H1 (cell line): ENCODE measurements around the gene PNLIP. TPM values are rescaled to one million over a fixed set of nuclear protein-coding genes. Genes with fewer than 3 reads are reported as not detected.

Experiments
- KDM5A ChIP-seq: fragments of 200-600 bp; IDR thresholded peaks from 2 replicates; pipeline ENCODE4 v1.7.1; 2012; ENCODE audit warnings: mild to moderate bottlenecking, low read length, inconsistent platforms, mixed read lengths
- RNF2 ChIP-seq: fragments of 200-900, 300-1000 bp; sonication (generic); IDR thresholded peaks from 2 replicates; pipeline ENCODE4 v1.7.1; 2016; ENCODE audit warnings: borderline replicate concordance, low read depth, mild to moderate bottlenecking, antibody characterized with exemption, low read length; ENCODE audit not compliant: poor library complexity, severe bottlenecking; ENCODE audit errors: missing control alignments
- USF2 ChIP-seq: IDR thresholded peaks from 2 replicates; pipeline ENCODE4 v1.6.1; 2011; ENCODE audit warnings: low read length, improper control_type of control experiment
- polyA plus RNA-seq, 7 experiments: library from polyadenylated mRNA; depleted of rRNA in 3 of 7; stranded (reverse) in 5 of 7; unstranded in 2 of 7; fragments of >200 nt in 5 of 7; fragments of 200-250 nt in 2 of 7; gene quantifications; 1 replicate in 5 of 7; 2 replicates in 1 of 7; 4 replicates in 1 of 7; pipeline versions ENCODE4 v1.2.1 to v1.2.3, GENCODE V29; 2011 to 2013; ENCODE audit warnings: missing spikeins in 2 of 7, mixed read lengths in 2 of 7
- total RNA-seq: library from RNA; stranded (reverse); fragmentation: NEBNext Ultra II Directional; extraction: Animal tissue kit (Norgen Biotek cat#: 25700); gene quantifications from 2 replicates; pipeline ENCODE4 v1.2.1, GENCODE V29; 2021
- TF ChIP-seq, protein P1 (sequence below): IDR thresholded peaks from 2 replicates; pipeline ENCODE4 v1.6.1; 2012; ENCODE audit warnings: low read length, inconsistent platforms

PNLIP gene
- total and polyA plus RNA-seq, 2 of the 8 experiments (the other 6 are each of a cell fraction or from before 2014, with no cell fraction given) = not detected

GRCh38 chr10:116545756-116546155, at the start of gene PNLIP (continued):
- TF ChIP-seq USF2 = no peak
- TF ChIP-seq, protein P1, sequence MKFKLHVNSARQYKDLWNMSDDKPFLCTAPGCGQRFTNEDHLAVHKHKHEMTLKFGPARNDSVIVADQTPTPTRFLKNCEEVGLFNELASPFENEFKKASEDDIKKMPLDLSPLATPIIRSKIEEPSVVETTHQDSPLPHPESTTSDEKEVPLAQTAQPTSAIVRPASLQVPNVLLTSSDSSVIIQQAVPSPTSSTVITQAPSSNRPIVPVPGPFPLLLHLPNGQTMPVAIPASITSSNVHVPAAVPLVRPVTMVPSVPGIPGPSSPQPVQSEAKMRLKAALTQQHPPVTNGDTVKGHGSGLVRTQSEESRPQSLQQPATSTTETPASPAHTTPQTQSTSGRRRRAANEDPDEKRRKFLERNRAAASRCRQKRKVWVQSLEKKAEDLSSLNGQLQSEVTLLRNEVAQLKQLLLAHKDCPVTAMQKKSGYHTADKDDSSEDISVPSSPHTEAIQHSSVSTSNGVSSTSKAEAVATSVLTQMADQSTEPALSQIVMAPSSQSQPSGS = no peak
- no peak for TF ChIP-seq RNF2
- TF ChIP-seq KDM5A = no peak
